Stimulated activated CD8-positive, alpha-beta memory T cell treated with anti-CD3 and anti-CD28 coated beads, Interleukin-15, amount 100 ng/mL, for 4 hours (primary cell): ENCODE results near the gene HDLBP.
"Not testable (repeated sequence)": the region's sequence is repeated elsewhere in the genome, so short reads cannot be mapped to it uniquely, and the experiment has no call there.

Experiments used
- DNase-seq, 2 donors: peaks; one replicate each; pipeline ENCODE4 v3.0.0-alpha.2; 2020; ENCODE audit warnings: low read depth in 2 of 2

The HDLBP gene

DNA sequence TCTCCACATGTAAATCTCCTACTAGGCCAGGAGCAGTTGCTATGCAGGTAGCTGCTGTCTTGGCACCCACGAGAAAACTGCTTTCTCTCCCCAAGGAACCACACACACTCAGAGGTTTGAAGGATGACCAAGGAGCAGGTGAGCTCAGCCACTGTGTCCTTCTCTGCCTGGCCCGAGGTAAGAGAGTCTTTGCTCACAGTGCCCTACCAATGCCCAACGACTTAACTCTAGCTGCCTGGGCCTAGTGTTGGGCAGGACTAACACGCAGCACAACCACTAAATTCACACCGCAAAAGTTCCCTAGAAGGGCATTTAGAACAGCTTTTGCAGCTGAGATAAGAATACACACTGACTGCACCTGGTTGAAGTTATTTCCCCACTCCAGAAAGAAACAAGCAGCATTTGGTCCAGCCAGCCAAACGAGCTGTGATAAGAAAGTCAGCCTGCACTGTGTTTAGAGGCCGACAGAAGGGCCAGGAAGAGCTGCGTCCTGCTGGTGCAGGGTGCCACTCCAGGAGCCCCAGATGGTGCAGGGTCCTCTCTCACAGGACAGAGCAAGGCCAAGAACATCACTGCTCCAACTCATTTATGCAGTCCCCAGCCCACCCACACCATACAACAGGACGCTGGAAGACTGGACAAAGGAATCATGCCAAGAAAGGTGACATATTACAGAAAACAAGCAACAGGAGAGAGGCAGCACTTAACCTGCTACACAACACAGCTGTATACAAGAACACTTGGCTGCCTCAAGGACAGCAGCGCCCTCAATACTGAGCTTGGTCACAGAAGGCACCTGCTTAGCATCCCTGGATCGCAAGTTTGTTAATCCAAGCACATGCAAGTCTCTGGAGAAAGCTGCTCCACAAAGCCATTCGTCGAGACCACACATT is 12.5 kb downstream of the HDLBP start:
- DNase-seq: no peak

DNA sequence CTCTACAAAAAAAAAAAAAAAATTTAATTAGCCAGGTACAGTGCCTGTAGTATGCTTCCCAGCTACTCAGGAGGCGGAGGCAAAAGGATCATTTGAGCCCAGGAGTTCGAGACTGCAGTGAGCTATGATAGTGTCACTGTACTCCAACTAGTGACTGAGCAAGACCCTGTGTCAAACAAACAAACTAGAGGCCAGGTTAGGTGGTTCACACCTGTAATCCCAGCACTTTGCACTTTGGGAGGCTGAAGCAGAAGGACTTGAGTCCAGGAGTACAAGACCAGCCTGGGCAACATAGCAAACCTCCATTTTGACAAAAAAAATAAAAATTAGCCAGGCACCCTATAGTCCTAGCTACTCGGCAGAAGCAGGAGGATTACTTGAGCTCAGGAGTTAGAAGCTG is 13.4 kb downstream of the HDLBP start:
- no peak for DNase-seq

DNA sequence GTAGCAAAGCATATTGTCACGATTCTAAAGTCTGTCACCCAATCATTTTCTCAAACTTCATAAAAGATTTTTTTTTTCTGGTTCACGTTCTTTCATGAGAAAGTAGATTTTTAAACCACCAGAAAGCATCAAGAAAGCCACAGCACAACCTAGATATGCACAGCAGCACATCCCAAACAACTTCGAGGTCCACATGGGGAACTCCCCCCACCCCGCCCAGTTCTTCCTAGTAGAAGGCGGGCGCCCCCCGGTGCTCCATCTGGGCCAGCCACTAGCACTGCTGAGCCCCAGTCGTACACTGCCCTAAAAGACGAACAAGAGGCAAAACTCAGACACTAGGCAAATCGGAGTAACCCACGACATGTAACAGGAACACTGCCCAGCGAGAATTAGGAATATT is 15.5 kb downstream of the HDLBP start:
- DNase-seq: no peak

DNA sequence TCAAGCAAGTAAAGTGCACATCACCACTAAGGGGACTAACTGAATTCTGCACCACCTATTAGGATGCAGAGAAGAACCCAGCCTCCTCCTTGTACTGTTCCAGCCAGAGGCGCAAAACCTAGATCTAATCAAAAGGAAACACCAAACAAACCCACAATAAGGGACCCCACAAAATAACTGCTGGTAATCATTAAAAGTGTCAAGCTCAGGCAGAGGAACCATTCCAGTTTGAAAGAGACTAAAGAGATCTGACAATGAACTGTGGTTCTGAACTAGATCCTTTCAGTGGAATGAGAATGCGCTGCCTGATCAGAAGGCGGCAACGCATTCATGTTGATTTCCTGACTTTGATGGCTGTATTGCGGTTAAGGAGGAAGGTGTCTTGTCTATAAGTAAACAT is 16.8 kb downstream of the HDLBP start:
- no peak for DNase-seq

DNA sequence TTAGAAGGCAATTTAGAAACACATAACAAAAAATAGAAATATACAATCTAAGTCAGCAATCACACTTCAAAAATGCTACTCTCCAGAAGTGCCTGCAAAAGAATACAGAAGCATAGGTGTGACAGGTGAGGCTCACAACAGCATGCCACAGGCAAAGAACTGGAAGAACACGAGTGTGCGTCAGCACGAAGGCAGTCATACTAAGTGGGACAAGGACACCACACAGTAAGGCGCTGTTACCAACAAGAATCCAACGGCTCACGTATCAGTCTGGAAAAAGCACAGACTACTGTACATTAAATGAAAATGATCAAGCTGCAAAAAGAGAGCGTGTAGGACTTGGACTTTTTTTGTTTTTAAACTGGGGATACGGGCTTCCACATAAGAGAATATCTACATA is 18.7 kb downstream of the HDLBP start:
- DNase-seq: no peak

DNA sequence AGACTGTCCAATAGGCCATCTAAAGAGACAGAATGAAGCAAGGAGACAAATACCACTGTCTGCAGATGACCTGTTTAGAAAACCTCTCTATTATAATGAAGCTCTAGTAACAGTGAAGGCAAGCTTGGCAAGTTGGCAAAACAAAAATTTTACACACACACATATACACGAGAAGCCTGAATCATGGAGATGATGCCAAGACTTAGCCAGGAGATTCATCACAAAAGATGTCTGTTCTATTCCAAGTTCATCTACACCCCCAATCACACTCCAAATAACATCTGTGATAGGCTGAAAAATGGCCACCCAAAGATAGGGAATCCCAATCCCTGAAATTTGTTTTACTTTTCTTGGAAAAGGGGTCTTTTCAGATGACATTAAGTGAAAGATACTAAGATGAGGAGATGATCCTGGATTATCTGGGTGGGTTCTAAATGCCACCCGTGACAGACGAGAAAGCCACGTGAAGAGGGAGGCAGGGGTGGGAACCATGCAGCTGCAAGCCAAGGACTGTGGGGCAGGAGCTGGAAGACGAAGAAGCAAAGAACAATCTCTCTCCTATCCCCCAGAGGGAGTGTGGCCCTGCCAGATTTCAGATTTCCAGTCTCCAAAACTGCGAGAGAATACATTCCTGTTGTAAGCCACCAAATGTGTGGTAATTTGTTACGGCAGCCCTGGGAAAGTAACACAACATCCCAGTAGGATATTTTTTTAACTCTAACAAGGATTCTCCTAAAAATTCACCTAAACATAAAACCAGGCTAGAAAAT is 20.0 kb downstream of the HDLBP start:
- no peak for DNase-seq

DNA sequence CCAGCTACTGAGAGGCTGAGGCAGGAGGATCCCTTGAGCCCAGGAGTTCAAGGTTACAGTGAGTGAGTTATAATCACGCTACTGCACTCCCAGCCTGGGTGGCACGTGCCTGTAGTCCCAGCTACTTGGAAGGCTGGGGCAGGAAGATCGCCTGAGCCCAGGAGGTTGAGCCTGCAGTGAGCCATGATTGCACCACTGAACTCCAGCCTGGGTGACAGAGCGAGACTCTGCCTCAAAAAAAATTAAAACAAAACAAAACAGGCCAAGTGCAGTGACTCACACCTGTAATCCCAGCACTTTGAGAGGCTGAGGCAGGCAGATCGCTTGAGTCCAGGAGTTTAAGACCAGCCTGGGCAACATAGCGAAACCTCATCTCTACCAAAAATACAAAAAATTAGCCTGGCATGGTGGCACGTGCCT is 22.1 kb downstream of the HDLBP start:
- DNase-seq: not testable (repeated sequence)

DNA sequence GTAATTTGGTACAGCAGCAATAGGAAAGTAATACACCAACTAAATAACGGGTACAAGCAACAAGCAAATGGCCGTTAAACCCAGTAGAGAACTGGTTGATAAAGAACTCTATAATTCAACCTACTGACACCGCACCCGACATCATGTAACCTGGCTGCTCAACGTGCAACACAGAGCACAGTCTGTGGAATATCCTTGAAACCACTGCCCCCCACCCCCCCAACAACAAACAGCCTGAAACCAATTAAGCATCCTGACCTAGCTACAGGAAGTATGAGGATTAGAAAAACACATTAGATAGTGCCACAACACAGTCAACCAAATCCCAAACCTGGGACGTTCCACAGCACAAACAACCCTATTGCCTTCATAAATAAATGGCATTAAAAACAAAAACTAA is 23.5 kb downstream of the HDLBP start:
- DNase-seq: no peak

DNA sequence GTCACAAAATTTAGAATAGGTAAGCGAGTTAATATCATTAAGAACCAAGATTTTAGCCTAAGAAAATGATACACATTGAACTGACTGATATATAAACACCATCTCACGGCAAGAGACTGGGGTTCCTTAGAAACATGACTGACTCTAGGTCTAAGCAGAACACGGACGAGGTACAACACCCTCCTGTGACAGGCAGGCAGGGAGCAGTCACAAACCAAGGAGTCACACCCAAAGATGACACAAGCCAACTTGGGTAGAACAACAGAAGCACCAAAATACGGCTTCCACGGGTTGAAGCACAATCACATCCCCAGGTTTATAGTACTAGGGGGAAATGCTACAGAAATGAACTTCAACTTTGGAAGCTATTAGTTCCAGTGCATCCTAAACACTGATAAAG is 24.3 kb downstream of the HDLBP start:
- DNase-seq: no peak

DNA sequence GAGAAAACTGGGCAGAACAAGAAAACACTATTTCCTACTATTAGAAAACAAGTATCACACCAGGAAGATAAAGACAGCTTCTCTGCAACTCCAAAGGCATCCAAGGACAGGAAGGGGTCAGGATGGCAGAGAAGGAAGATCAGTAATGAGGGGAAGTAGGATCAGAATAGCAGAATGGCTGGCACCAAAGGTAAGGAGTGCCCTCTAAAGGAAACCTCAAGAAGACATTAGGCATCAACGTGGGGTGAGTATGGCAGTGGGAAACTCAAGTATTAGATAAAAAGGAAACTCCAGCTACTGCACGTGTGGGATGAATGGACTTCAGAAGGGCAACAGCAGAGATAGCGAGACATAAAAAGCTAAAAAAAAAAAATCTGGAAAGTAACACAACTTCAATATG is 25.9 kb downstream of the HDLBP start:
- no peak for DNase-seq

DNA sequence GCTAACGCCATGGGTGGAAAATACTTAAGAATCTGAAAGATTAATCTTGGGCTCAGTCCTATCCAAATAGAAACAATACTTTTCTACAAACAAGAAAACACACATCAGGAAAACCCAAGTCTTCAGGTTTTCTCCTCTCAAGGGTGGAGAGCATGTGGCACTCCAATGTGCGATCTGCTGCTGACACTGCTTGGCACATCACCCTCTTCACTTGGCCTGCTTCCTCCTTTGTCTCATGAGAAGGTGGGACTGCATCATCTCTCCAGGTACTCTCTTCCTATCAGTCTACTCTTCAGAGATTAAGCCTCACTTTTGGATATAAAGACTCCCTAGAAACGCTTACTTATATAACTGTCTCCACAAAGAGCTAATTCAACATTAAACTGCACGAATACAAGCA is 26.4 kb downstream of the HDLBP start:
- no peak for DNase-seq

DNA sequence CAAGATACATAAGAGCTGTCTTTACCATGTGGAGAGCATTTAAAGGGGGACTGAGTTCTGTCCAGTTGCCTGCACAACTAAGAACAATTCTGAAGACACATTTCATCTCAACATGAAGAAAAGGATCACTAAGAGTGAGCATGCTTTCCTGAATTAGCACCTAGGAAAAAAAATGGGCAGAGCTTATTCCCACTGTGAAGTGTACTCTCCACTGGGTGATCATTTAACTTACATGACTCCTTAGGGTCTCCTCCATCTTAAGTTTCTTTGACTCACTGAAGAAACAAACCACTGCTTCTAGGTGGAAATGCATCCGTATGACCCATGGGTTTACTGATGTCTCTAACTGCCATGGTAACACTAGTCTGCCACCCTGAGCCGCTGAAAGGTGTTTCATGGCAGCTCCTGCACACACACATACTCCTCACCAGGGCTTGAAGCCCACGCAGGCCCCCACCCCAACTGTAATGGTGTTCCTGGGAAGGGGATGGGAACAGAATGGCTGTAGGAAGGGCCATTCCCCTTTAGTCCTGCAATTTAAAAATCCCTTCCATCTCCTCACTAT is 27.1 kb downstream of the HDLBP start:
- no peak for DNase-seq

DNA sequence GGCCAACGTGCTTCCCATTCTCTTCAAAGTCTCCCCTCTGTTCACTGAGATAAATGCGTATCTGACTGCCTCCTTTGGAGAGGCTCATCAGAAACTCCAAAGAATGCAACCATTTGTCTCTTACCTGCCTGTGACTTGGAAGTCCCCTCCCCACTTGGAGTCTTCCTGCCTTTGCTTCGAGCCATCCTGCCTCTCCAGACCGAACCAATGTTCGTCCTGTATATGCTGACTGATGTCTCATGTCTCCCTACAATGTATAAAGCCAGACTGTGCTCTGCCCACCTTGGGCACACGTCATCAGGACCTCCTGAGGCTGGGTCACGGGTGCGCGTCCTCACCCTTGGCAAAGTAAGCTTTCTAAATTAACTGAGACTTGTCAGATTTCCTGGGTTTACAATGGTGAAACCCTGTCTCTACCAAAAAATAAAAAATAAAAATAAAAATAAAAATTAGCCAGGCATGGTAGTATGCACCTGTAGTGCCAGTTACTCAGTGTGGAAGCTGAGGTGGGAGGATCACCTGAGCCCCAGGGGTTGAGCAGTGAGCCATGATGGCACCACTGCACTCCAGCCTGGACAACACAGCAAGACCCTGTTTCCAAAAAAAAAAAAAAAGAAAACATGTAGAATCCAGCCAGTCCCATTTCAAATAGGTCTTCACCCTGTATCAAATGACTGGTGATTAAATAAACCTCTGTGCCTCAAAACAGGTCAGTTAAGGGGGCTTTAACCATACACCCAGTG is 29.0 kb downstream of the HDLBP start:
- no peak for DNase-seq

DNA sequence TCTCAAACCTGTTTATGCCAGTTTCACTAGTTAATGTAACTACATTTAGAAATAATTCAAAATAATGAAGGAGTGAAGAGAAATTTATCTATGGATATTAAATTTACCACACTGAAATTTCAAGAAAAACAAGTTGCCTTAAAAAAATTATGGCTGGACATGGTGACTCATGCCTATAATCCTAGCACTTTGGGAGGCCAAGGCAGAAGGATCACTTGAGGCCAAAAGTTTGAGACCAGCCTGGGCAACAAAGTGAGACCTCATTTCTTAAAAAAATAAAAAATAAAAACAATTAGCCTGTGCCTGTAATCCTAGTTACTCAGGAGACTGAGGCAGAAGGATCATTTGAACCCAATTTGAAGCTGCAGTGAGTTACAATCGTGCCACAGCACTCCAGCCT is 29.9 kb downstream of the HDLBP start:
- DNase-seq: no peak

DNA sequence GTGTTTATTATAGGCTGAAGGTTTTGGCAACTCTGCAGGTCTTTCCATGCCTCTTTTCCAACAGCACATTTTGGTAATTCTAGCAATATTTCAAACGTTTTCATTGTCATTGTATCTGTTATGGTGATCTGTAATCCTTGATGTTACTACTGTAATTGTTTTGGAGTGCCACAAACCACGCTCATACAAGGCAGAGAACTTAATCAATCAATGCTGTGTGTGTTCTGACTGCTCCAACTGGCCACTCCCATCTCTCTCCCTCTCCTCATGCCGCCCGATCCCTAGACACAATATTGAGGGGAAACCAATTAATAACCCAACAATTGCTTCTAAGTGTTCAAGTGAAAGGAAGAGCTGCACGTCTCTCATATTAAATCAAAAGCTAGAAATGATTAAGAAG is 32.9 kb downstream of the HDLBP start:
- DNase-seq: no peak

DNA sequence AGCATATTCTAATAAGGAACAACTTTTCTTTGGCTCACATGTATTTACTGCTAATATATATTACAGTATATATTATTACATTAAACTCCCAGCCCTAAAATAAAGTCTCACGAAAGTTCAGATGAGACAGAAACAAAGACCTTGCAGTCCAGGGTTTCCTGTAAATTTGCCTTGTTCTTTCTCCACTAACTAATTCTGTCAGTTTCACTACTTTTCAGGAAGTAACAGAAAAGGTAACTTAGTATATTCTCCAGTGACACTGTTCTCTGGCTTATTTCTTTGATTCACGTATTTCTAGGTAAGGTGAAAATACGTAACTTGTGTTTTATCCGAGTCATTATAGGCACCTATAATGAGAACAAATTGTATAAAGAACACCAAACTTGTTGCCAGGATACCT is 35.2 kb downstream of the HDLBP start:
- no peak for DNase-seq

DNA sequence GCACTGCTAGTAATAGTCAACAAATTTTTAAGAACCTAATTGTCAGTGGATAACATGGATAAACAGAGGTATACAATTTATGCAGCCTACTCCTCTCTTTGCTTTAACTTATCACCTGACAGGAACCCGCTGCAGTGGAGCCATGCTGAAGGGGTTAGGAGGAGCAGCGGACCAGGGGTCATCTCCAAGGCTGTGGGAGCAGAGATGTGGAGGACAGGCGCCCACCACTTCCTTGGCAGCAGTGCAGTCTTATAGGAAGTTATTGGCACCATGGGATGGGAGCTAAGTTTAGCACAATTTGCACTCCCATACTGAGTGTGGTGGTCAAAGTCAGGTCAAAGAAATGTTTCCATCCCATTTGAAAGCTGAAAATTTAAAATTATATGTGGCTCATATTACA is 35.6 kb downstream of the HDLBP start:
- DNase-seq: no peak

DNA sequence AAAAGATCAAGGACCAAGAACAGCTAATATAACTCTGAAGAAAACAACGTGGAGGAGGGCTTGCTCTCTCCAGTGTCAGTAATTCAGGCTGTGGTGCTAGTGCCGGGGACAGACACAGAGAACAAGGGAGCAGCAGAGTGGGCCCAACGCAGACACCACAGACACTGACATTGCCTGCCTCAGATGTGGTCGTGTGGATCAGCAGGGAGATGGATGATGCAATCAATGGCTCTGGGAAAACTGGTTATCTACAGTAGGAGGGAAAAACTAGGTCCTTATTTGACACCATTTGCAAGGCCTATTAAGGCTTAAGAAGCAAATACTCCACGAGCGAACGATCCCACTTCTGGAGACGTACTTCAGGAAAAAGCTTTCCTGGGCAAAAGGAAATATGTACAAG is 36.1 kb downstream of the HDLBP start:
- DNase-seq: no peak

DNA sequence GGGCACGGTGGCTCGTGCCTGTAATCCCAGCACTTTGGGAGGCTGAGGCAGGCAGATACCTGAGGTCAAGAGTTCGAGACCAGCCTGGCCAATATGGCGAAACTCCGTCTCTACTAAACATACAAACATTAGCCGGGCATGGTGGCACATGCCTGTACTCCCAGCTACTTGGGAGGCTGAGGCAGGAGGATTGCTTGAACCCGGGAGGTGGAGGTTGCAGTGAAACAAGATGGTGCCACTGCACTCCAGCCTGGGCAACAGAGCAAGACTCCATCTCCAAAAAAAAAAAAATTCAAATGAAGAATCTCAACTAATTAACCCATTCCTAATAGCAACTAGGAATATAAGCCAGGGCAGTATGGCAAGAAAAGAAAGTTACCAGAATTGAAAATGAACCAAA is 37.2 kb downstream of the HDLBP start:
- not testable (repeated sequence) for DNase-seq

DNA sequence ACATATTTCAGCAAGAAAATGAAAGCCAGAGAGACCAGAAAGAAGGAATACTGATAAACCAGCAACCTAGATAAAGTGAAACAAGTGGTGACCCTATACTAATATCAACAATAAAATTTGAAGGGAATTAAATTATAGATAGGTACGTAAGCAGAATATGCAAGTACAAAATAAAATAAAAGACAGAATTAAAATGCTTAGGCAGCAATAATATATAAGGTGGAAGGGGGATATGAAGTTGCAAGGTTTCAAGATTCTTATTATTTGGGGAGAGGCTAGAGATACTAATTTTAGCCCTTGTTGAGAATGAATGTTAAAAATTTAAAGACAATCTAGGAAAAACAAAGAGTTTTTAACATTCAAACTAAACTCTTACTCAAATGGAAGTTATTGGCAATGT is 39.6 kb downstream of the HDLBP start:
- no peak for DNase-seq

DNA sequence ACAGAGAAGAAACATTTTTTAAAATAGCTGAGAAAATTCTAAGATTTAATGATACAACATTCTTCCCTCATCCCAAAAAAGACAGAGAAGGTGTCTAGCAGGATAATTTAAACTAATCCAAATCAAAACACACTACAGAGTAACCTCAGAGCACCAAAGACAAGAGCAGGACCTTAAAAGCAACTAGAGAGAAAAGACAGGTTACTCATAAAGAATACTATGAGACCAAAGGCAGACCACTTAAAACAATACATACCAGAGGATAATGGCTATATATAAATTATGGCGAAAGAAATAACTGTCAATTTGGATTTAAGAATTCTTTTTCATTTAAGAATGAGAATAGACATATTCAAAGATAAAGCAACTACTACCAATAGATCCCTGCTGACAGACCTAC is 40.0 kb downstream of the HDLBP start:
- DNase-seq: no peak

DNA sequence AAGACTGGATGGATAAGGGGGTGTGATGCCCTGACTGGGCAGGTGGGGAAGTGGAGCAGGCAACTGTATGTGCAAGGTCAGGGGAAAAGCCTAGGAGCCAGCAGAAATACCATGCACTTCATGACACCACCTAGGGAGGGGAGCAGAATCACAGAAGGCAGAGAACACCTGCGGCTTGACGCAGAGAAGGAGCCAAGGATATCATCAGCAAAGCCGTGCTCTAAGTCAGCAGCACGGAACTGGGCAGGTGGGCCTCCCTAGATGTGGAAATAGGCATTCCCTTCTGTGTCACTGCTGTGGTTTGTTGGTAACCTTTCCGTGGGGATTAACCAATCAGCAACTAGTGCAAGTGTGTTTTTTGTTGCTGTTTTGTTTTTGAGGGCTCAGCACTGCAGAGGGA is 41.3 kb downstream of the HDLBP start:
- DNase-seq: no peak
